ENCODE data around the gene CFAP206. TPM values are rescaled to one million over a fixed set of nuclear protein-coding genes. Genes with fewer than 3 reads are reported as not detected.

The CFAP206 gene
- total and polyA plus RNA-seq, 2 donors (not counting 3 experiments of a cell fraction or from before 2014, with no cell fraction given): 0.15 to 0.20 TPM

DNA sequence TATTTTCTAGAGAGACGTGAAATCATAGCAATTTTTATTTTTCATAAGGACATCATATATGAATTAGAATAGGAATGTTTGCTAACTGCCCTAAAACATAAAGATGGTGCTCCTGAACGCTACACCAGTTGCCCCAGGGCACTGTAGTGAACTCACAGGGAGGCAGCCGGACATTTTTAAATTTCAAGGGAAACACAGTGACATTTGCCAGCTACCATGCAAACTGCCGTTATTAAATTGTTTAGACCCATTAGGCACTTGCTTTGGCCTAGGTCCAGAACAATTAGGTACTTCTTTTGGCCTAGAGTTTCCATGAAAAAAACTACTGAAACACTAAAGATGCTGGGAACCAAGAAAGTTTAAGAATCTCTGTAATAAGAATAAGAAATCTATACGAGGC, 24.9 kb upstream of the CFAP206 start:
- H3K27ac ChIP-seq (ENCODE audit: insufficient read depth, low read depth, low read length): no peak overlapping the region
- intact Hi-C loops (cut with micrococcal nuclease): no loop called here
- no peaks in the 10 kb centered on the region for H3K9me1 ChIP-seq (replicated peaks; ENCODE audit: control insufficient read depth, extremely low read depth, insufficient read depth, low read length)
- POLR2A ChIA-PET: no interaction called here
- FAIRE-seq (no peak), DNase-seq (ENCODE audit: low read depth, low spot score) (no peak)
- H4K20me1 ChIP-seq (replicated peaks; ENCODE audit: control insufficient read depth, extremely low read depth, insufficient read depth, low read length): no peaks in the 10 kb centered on the region
- H3K9me3 ChIP-seq (replicated peaks; ENCODE audit: control insufficient read depth, insufficient read depth, low read length): no peaks in the 10 kb centered on the region
- no TSS peak for BruUV-seq (replicated peaks)
- CTCF ChIA-PET: no interaction called here
- dilution Hi-C loops (cut with MboI; ENCODE audit: extremely low pct_ligation_motif_present, low sequenced_read_pairs): no loop called here
- H3K27me3 ChIP-seq (ENCODE audit: control insufficient read depth in 2 of 2, insufficient read depth in 2 of 2, low read length in 2 of 2): no peaks in the 10 kb centered on the region
- no peaks in the 10 kb centered on the region for H3K79me2 ChIP-seq (ENCODE audit: control insufficient read depth, insufficient read depth, low read length)
- H3K4me3 ChIP-seq (replicated peaks in 1 of 3; ENCODE audit: insufficient read depth in 1 of 3, low read depth in 1 of 3, low read length in 3 of 3): no peak overlapping the region
- H3K4me2 ChIP-seq (ENCODE audit: insufficient read depth, low read length): no peak overlapping the region
- no peaks in the 10 kb centered on the region for H3K4me1 ChIP-seq (ENCODE audit: control insufficient read depth, extremely low read depth, insufficient read depth, low read length)
- no peak for TF ChIP-seq GATA2 (IDR thresholded peaks at IDR 0.05; ENCODE audit: insufficient read depth, insufficient read length, low read depth, low read length)
- no peak for TF ChIP-seq FOS (IDR thresholded peaks at IDR 0.05; ENCODE audit: borderline replicate concordance, insufficient read depth, low read length)
- H3K36me3 ChIP-seq (ENCODE audit: control insufficient read depth in 2 of 2, extremely low read depth in 1 of 2, insufficient read depth in 2 of 2, low read length in 2 of 2): no peaks in the 10 kb centered on the region
- no peak overlapping the region for H3K9ac ChIP-seq (replicated peaks; ENCODE audit: extremely low read depth, insufficient read depth, low read length)
- H2AFZ ChIP-seq (ENCODE audit: low read depth, low read length): no peak overlapping the region

DNA sequence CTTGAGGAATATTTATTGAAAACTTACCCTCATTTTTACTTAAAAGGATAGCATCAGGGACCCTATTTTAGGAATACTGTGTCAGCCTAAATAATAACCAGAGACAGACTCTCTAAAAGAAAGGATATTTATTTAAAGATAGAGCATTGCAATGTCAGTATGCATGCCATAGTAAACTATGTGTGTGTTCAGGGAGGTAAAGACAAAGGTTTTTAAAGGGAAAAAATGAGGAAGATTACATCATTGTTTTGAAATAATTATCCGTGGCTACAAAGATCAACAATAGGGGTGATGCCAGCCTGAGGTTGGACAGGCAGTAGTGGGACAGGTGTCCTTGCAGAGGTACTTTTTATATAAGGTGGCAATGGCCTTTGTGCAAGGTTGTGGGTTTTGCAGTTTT, 23.7 kb upstream of the CFAP206 start:
- H3K4me3 ChIP-seq (replicated peaks in 1 of 3; ENCODE audit: insufficient read depth in 1 of 3, low read depth in 1 of 3, low read length in 3 of 3): no peak overlapping the region
- no peak overlapping the region for H3K27ac ChIP-seq (ENCODE audit: insufficient read depth, low read depth, low read length)
- H3K9ac ChIP-seq (replicated peaks; ENCODE audit: extremely low read depth, insufficient read depth, low read length): no peak overlapping the region
- H3K9me3 ChIP-seq (replicated peaks; ENCODE audit: control insufficient read depth, insufficient read depth, low read length): no peaks in the 10 kb centered on the region
- no peaks in the 10 kb centered on the region for H4K20me1 ChIP-seq (replicated peaks; ENCODE audit: control insufficient read depth, extremely low read depth, insufficient read depth, low read length)
- no peak overlapping the region for H3K4me2 ChIP-seq (ENCODE audit: insufficient read depth, low read length)
- H3K36me3 ChIP-seq (ENCODE audit: control insufficient read depth in 2 of 2, extremely low read depth in 1 of 2, insufficient read depth in 2 of 2, low read length in 2 of 2): no peaks in the 10 kb centered on the region
- intact Hi-C loops (cut with micrococcal nuclease): no loop called here
- dilution Hi-C loops (cut with MboI; ENCODE audit: extremely low pct_ligation_motif_present, low sequenced_read_pairs): no loop called here
- H3K4me1 ChIP-seq (ENCODE audit: control insufficient read depth, extremely low read depth, insufficient read depth, low read length): no peaks in the 10 kb centered on the region
- no peaks in the 10 kb centered on the region for H3K9me1 ChIP-seq (replicated peaks; ENCODE audit: control insufficient read depth, extremely low read depth, insufficient read depth, low read length)
- no peak for FAIRE-seq
- no peak for DNase-seq (ENCODE audit: low read depth, low spot score)
- no peaks in the 10 kb centered on the region for H3K27me3 ChIP-seq (ENCODE audit: control insufficient read depth in 2 of 2, insufficient read depth in 2 of 2, low read length in 2 of 2)
- no peak overlapping the region for H2AFZ ChIP-seq (ENCODE audit: low read depth, low read length)
- ChIA-PET POLR2A (no interaction called here), CTCF (interaction anchor here (0.6 kb wide), 1 partner anchor 65 kb away, joined by 3 read pairs; no protein-coding TSS in a partner anchor)
- TF ChIP-seq, protein P1, sequence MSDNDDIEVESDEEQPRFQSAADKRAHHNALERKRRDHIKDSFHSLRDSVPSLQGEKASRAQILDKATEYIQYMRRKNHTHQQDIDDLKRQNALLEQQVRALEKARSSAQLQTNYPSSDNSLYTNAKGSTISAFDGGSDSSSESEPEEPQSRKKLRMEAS (IDR thresholded peaks at IDR 0.05; ENCODE audit: insufficient read depth, insufficient read length): no peak
- TF ChIP-seq POLR2AphosphoS5 (IDR thresholded peaks at IDR 0.05; ENCODE audit: insufficient read depth, low read depth, low read length): no peak
- no peak for TF ChIP-seq FOS (IDR thresholded peaks at IDR 0.05; ENCODE audit: borderline replicate concordance, insufficient read depth, low read length)
- no peak for TF ChIP-seq JUN (IDR thresholded peaks at IDR 0.05; ENCODE audit: borderline replicate concordance, insufficient read depth, insufficient read length, low read depth)
- no peak for TF ChIP-seq POLR2A (IDR thresholded peaks at IDR 0.05; ENCODE audit: low read depth, low read length)
- no peak for TF ChIP-seq EZH2 (IDR thresholded peaks at IDR 0.05; ENCODE audit: borderline replicate concordance, low read depth, low read length, severe bottlenecking)
- TF ChIP-seq, protein P2, sequence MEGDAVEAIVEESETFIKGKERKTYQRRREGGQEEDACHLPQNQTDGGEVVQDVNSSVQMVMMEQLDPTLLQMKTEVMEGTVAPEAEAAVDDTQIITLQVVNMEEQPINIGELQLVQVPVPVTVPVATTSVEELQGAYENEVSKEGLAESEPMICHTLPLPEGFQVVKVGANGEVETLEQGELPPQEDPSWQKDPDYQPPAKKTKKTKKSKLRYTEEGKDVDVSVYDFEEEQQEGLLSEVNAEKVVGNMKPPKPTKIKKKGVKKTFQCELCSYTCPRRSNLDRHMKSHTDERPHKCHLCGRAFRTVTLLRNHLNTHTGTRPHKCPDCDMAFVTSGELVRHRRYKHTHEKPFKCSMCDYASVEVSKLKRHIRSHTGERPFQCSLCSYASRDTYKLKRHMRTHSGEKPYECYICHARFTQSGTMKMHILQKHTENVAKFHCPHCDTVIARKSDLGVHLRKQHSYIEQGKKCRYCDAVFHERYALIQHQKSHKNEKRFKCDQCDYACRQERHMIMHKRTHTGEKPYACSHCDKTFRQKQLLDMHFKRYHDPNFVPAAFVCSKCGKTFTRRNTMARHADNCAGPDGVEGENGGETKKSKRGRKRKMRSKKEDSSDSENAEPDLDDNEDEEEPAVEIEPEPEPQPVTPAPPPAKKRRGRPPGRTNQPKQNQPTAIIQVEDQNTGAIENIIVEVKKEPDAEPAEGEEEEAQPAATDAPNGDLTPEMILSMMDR (IDR thresholded peaks at IDR 0.05; ENCODE audit: extremely low read depth in 1 of 2, insufficient read depth in 1 of 2, low read depth in 1 of 2, low read length in 2 of 2): no peak
- no peak for TF ChIP-seq MYC (IDR thresholded peaks at IDR 0.05; ENCODE audit: low read depth, low read length)
- TF ChIP-seq GATA2 (IDR thresholded peaks at IDR 0.05; ENCODE audit: insufficient read depth, insufficient read length, low read depth, low read length): no peak
- no peaks in the 10 kb centered on the region for H3K79me2 ChIP-seq (ENCODE audit: control insufficient read depth, insufficient read depth, low read length)
- BruUV-seq (replicated peaks): no TSS peak

All from endothelial cell of umbilical vein (primary cell).